Measurements from ENCODE around the gene C6orf15. TPM values are rescaled to one million over a fixed set of nuclear protein-coding genes. Genes with fewer than 3 reads are reported as not detected.

The C6orf15 gene
- total and polyA plus RNA-seq, 2 of the 8 experiments (the other 6 are each of a cell fraction or from before 2014, with no cell fraction given): not detected

DNA sequence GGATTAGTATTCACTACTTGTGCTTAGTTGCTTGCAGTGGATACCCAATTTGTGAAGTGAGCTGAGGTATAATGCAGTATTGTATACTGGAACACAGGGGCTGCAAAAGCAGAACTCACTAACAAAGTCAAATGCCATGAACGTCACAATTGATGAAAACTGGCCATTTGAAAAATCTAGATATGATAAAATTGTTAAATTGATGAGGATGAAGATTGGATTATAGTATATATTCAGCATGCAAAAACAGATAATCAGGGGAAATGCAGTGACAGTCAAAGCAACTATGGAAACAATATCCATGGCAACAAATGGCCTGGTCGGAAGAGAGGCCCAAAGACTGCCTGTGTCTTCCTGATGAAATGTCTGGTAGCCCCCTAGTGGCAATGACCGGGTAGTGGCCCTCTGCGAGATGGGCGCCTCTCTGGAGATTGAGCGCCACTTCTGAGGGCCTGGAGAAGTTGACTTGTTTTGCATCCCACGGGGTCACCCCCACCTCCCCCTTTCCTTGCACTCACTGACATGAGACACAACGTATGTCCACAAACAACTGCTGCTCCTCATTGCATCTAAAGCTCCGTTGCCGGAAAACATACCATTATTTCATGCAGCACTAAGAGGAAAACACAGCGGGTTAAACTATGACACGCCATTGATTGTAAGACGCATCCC, 43.6 kb downstream of the C6orf15 start (continued):
- no peak for TF ChIP-seq BRCA1 (IDR thresholded peaks at IDR 0.05; ENCODE audit: low read depth, low read length)
- no peak for TF ChIP-seq POLR2AphosphoS5 (IDR thresholded peaks at IDR 0.05; ENCODE audit: low read depth, low read length)
- TF ChIP-seq SUZ12 (IDR thresholded peaks at IDR 0.05; ENCODE audit: low read length): no peak
- no peak for TF ChIP-seq GABPA (IDR thresholded peaks at IDR 0.05; ENCODE audit: borderline replicate concordance, insufficient read depth, low read length)
- TF ChIP-seq NRF1 (IDR thresholded peaks at IDR 0.05; ENCODE audit: low read depth, low read length): no peak
- TF ChIP-seq SP2 (IDR thresholded peaks at IDR 0.05; ENCODE audit: low read length): no peak
- TF ChIP-seq JUND (IDR thresholded peaks at IDR 0.05; ENCODE audit: low read length): no peak
- TF ChIP-seq, protein P1, sequence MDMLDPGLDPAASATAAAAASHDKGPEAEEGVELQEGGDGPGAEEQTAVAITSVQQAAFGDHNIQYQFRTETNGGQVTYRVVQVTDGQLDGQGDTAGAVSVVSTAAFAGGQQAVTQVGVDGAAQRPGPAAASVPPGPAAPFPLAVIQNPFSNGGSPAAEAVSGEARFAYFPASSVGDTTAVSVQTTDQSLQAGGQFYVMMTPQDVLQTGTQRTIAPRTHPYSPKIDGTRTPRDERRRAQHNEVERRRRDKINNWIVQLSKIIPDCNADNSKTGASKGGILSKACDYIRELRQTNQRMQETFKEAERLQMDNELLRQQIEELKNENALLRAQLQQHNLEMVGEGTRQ (IDR thresholded peaks at IDR 0.05; ENCODE audit: low read length): no peak
- no peak for TF ChIP-seq KDM5A (IDR thresholded peaks at IDR 0.05; ENCODE audit: low read length)
- TF ChIP-seq RXRA (IDR thresholded peaks at IDR 0.05; ENCODE audit: insufficient read depth, low read depth, low read length): no peak
- peak; percentile 38 for TF ChIP-seq CTBP2 (IDR thresholded peaks at IDR 0.05; ENCODE audit: borderline replicate concordance, insufficient read depth, insufficient read length, low read length)
- no peak for TF ChIP-seq BACH1 (IDR thresholded peaks at IDR 0.05; ENCODE audit: low read length)
- no peak for TF ChIP-seq HDAC6 (IDR thresholded peaks at IDR 0.05; ENCODE audit: low read depth, low read length)
- TF ChIP-seq KDM1A (IDR thresholded peaks at IDR 0.05; ENCODE audit: borderline replicate concordance, low read length): no peak
- TF ChIP-seq, protein P2, sequence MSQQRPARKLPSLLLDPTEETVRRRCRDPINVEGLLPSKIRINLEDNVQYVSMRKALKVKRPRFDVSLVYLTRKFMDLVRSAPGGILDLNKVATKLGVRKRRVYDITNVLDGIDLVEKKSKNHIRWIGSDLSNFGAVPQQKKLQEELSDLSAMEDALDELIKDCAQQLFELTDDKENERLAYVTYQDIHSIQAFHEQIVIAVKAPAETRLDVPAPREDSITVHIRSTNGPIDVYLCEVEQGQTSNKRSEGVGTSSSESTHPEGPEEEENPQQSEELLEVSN (IDR thresholded peaks at IDR 0.05): no peak
- TF ChIP-seq CBX5 (IDR thresholded peaks at IDR 0.05; ENCODE audit: low read depth, low read length): no peak
- no peak for TF ChIP-seq FOSL1 (IDR thresholded peaks at IDR 0.05; ENCODE audit: insufficient read depth, low read depth, low read length)
- TF ChIP-seq SIN3A (conservative IDR thresholded peaks at IDR 0.05 in 1 of 2, IDR thresholded peaks at IDR 0.05 in 1 of 2; ENCODE audit: low read depth in 1 of 2, low read length in 2 of 2): 0 out of 4 replicates have a peak, but pooled peaks of 1 of the 2 experiments have one; percentile 32

Data from H1 (cell line).